Caco-2 (cell line): Measurements from ENCODE around the gene CLIC4. TPM values are rescaled to one million over a fixed set of nuclear protein-coding genes. Genes with fewer than 3 reads are reported as not detected.
"Not testable (repeated sequence)": the region's sequence is repeated elsewhere in the genome, so short reads cannot be mapped to it uniquely, and the experiment has no call there.

Experiments used
- BruUV-seq: library from RNA; stranded (reverse); fragments of 400-500 nt; replicated peaks from 2 replicates; lab custom pipeline; 2021; lab: Mats Ljungman, UMichigan
- CTCF ChIA-PET: fragments of 300-600 bp; sonication (Branson Sonifier 250); formaldehyde crosslinking; loops from one replicate; lab custom pipeline; 2022; ENCODE audit warnings: antibody characterized with exemption; lab: Charles Lee
- POLR2A ChIA-PET: fragments of 300-600 bp; sonication (Branson Sonifier 250); formaldehyde crosslinking; loops from one replicate; lab custom pipeline; 2022; ENCODE audit warnings: antibody characterized with exemption; lab: Charles Lee
- DNase-seq, 2 experiments: peaks; one replicate each; pipeline versions ENCODE4 v3.0.0 to v3.0.0-alpha.2; 2020 to 2022
- H3K27me3 ChIP-seq: replicated peaks from 2 replicates; pipeline ENCODE4 v1.6.0; 2011; ENCODE audit warnings: low read length; ENCODE audit not compliant: control insufficient read depth, insufficient read depth
- H3K36me3 ChIP-seq: 2 replicates; pipeline ENCODE4 v1.5.1; 2011; ENCODE audit warnings: low read length; ENCODE audit not compliant: control insufficient read depth, insufficient read depth
- H3K4me1 ChIP-seq: fragments of 250-450 bp; sonication (Bioruptor Pico); 2 replicates; pipeline ENCODE4 v1.5.1; 2020; ENCODE audit warnings: mild to moderate bottlenecking
- H3K4me3 ChIP-seq: 2 replicates; pipeline ENCODE4 v1.5.1; 2011; ENCODE audit warnings: low read depth, mild to moderate bottlenecking, control low read depth, low read length
- H3K9me3 ChIP-seq: fragments of 250-450 bp; sonication (Bioruptor Pico); 2 replicates; pipeline ENCODE4 v1.5.1; 2020; ENCODE audit warnings: mild to moderate bottlenecking, moderate library complexity
- H3K27ac Mint-ChIP-seq: one replicate; pipeline ENCODE4 v1.8.0; 2022; ENCODE audit warnings: mixed read lengths; ENCODE audit not compliant: unreplicated experiment
- H3K27me3 Mint-ChIP-seq: one replicate; pipeline ENCODE4 v1.8.0; 2022; ENCODE audit warnings: mixed read lengths; ENCODE audit not compliant: insufficient read depth, unreplicated experiment
- H3K36me3 Mint-ChIP-seq: one replicate; pipeline ENCODE4 v1.8.0; 2022; ENCODE audit warnings: mild to moderate bottlenecking, mixed read lengths; ENCODE audit not compliant: insufficient read depth, unreplicated experiment
- H3K4me1 Mint-ChIP-seq: one replicate; pipeline ENCODE4 v1.8.0; 2022; ENCODE audit warnings: low read depth, mixed read lengths; ENCODE audit not compliant: unreplicated experiment
- H3K4me3 Mint-ChIP-seq: one replicate; pipeline ENCODE4 v1.8.0; 2022; ENCODE audit warnings: mild to moderate bottlenecking, moderate library complexity, mixed read lengths; ENCODE audit not compliant: unreplicated experiment
- H3K9me3 Mint-ChIP-seq: one replicate; pipeline ENCODE4 v1.8.0; 2022; ENCODE audit warnings: mixed read lengths; ENCODE audit not compliant: unreplicated experiment
- intact Hi-C: fragments of 100-400 bp; cut with micrococcal nuclease; formaldehyde crosslinking; loops from one replicate; pipeline ENCODE4 v1.10.0; 2022; ENCODE audit not compliant: unreplicated experiment
- total RNA-seq: library from RNA; stranded (reverse); gene quantifications from 2 replicates; pipeline ENCODE4 v1.2.3, GENCODE V29; 2022
- TF ChIP-seq, protein P1 (sequence below), 2 experiments: fragments of 200-600 bp in 1 of 2; IDR thresholded peaks; 1 replicate in 1 of 2; 2 replicates in 1 of 2; pipeline versions ENCODE4 v1.5.1 to v1.8.0; 2011 to 2022; ENCODE audit warnings: antibody characterized with exemption in 1 of 2, control low read depth in 1 of 2, inconsistent platforms in 1 of 2, low read depth in 1 of 2, low read length in 1 of 2, mild to moderate bottlenecking in 1 of 2, moderate library complexity in 1 of 2; ENCODE audit not compliant: insufficient read depth in 1 of 2, severe bottlenecking in 1 of 2, unreplicated experiment in 1 of 2

The CLIC4 gene
- total RNA-seq, 1 experiment from 2014 or later, result 140 TPM

DNA sequence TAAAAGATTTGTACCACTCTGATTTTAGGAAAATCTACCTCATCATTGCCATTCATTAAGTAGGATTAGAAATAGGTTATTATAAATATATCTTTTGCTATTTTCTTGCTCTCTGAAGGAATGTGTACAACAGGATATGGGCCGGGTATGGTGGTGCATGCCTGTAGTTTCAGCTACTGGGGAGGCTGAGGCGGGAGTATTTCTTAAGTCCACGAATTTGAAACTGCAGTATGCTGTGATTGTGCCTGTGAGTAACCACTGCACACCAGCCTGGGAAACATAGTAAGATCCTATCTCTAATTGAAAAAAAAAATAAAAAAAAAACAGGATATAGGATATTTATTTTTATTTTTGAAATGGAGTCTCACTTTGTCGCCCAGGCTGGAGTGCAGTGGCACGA is 50.0 kb downstream of the CLIC4 start:
- Histone ChIP-seq H3K4me1 (no peaks in the 10 kb centered on the region), H3K27me3 (no peaks in the 10 kb centered on the region), H3K4me3 (no peak overlapping the region), H3K9me3 (no peaks in the 10 kb centered on the region), H3K36me3 (no peaks in the 10 kb centered on the region)
- peaks cover 19% of the 10 kb centered on the region for H3K36me3 Mint-ChIP-seq
- H3K9me3 Mint-ChIP-seq, result no peaks in the 10 kb centered on the region
- no peaks in the 10 kb centered on the region for H3K4me1 Mint-ChIP-seq
- POLR2A ChIA-PET, result no interaction called here
- H3K27ac Mint-ChIP-seq, result no peak overlapping the region
- no peak for DNase-seq
- CTCF ChIA-PET, result no interaction called here
- no peaks in the 10 kb centered on the region for H3K27me3 Mint-ChIP-seq
- no peak overlapping the region for H3K4me3 Mint-ChIP-seq
- intact Hi-C loops, result no loop called here
- BruUV-seq, result no TSS peak
- TF ChIP-seq, protein P1, sequence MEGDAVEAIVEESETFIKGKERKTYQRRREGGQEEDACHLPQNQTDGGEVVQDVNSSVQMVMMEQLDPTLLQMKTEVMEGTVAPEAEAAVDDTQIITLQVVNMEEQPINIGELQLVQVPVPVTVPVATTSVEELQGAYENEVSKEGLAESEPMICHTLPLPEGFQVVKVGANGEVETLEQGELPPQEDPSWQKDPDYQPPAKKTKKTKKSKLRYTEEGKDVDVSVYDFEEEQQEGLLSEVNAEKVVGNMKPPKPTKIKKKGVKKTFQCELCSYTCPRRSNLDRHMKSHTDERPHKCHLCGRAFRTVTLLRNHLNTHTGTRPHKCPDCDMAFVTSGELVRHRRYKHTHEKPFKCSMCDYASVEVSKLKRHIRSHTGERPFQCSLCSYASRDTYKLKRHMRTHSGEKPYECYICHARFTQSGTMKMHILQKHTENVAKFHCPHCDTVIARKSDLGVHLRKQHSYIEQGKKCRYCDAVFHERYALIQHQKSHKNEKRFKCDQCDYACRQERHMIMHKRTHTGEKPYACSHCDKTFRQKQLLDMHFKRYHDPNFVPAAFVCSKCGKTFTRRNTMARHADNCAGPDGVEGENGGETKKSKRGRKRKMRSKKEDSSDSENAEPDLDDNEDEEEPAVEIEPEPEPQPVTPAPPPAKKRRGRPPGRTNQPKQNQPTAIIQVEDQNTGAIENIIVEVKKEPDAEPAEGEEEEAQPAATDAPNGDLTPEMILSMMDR (IDR thresholded peaks at IDR 0.05; ENCODE audit: insufficient read depth in 1 of 2, low read depth in 1 of 2, low read length in 1 of 2, severe bottlenecking in 1 of 2, unreplicated experiment in 1 of 2), result no peak

- Mint-ChIP-seq H3K9me3 (no peaks in the 10 kb centered on the region), H3K4me1 (no peaks in the 10 kb centered on the region), H3K36me3 (peaks cover 24% of the 10 kb centered on the region), H3K27me3 (no peaks in the 10 kb centered on the region), H3K27ac (no peak overlapping the region), H3K4me3 (no peak overlapping the region)
- no peaks in the 10 kb centered on the region for H3K36me3 ChIP-seq
- POLR2A ChIA-PET, result no interaction called here
- TF ChIP-seq, protein P1 (IDR thresholded peaks at IDR 0.05; ENCODE audit: insufficient read depth in 1 of 2, low read depth in 1 of 2, low read length in 1 of 2, severe bottlenecking in 1 of 2, unreplicated experiment in 1 of 2), result no peak
- H3K4me3 ChIP-seq, result no peak overlapping the region
- CTCF ChIA-PET, result no interaction called here
- no peaks in the 10 kb centered on the region for H3K27me3 ChIP-seq
- intact Hi-C loops, result no loop called here
- no TSS peak for BruUV-seq
- no peak for DNase-seq
- no peaks in the 10 kb centered on the region for H3K4me1 ChIP-seq
- H3K9me3 ChIP-seq, result no peaks in the 10 kb centered on the region
Observed at GRCh38 chr1:24796524-24796923, 51.3 kb downstream of the CLIC4 start.

DNA sequence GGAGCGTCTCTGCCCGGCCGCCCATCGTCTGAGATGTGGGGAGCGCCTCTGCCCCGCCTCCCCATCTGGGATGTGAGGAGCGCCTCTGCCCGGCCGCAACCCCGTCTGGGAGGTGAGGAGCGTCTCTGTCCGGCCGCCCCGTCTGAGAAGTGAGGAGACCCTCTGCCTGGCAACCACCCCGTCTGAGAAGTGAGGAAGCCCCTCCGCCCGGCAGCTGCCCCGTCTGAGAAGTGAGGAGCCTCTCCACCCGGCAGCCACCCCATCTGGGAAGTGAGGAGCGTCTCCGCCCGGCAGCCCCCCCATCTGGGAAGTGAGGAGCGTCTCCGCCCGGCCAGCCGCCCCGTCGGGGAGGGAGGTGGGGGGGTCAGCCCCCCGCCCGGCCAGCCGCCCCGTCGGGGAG is 54.0 kb downstream of the CLIC4 start:
- H3K4me1 ChIP-seq, intact Hi-C loops, H3K27ac Mint-ChIP-seq, H3K4me3 ChIP-seq, BruUV-seq, H3K4me1 Mint-ChIP-seq, H3K36me3 ChIP-seq, POLR2A ChIA-PET, H3K4me3 Mint-ChIP-seq, H3K27me3 ChIP-seq, CTCF ChIA-PET, H3K27me3 Mint-ChIP-seq, H3K9me3 ChIP-seq, DNase-seq, H3K9me3 Mint-ChIP-seq: not testable (repeated sequence)
- H3K36me3 Mint-ChIP-seq, result peaks cover 24% of the 10 kb centered on the region

DNA sequence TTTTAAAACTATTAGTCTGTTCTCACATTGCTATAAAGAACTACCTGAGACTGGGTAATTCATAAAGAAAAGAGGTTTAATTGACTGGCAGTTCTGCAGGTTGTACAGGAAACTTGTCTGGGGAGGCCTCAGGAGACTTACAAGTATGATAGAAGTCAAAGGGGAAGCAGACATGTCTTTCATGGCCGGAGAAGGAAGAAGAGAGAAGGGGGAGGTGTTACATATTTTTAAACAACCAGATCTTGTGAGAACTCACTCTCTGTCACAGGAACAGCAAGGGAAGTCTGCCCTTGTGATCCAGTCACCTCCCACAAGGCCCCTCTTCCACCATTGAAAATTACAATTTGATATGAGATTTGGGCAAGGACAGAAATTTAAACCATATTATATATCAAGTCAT is 55.9 kb downstream of the CLIC4 start:
- Mint-ChIP-seq H3K9me3 (no peaks in the 10 kb centered on the region), H3K36me3 (peaks cover 24% of the 10 kb centered on the region), H3K4me3 (no peak overlapping the region), H3K27me3 (no peaks in the 10 kb centered on the region), H3K4me1 (no peaks in the 10 kb centered on the region), H3K27ac (no peak overlapping the region)
- POLR2A ChIA-PET, result no interaction called here
- Histone ChIP-seq H3K27me3 (no peaks in the 10 kb centered on the region), H3K9me3 (no peaks in the 10 kb centered on the region), H3K4me3 (no peak overlapping the region), H3K36me3 (no peaks in the 10 kb centered on the region), H3K4me1 (no peaks in the 10 kb centered on the region)
- TF ChIP-seq, protein P1 (IDR thresholded peaks at IDR 0.05; ENCODE audit: insufficient read depth in 1 of 2, low read depth in 1 of 2, low read length in 1 of 2, severe bottlenecking in 1 of 2, unreplicated experiment in 1 of 2), result no peak
- DNase-seq, result no peak
- CTCF ChIA-PET, result no interaction called here
- no TSS peak for BruUV-seq
- intact Hi-C loops, result no loop called here
